ENCODE data around the gene NFKBIE. TPM values are rescaled to one million over a fixed set of nuclear protein-coding genes. Genes with fewer than 3 reads are reported as not detected.
A peak's percentile ranks its signal among the peaks of the same experiment; 100 is the strongest.

Gene NFKBIE
- total and polyA plus RNA-seq, 9 of the 15 experiments (the other 6 are each of a cell fraction or from before 2014, with no cell fraction given): 2.1 to 16.4 (median 11.7) TPM

DNA sequence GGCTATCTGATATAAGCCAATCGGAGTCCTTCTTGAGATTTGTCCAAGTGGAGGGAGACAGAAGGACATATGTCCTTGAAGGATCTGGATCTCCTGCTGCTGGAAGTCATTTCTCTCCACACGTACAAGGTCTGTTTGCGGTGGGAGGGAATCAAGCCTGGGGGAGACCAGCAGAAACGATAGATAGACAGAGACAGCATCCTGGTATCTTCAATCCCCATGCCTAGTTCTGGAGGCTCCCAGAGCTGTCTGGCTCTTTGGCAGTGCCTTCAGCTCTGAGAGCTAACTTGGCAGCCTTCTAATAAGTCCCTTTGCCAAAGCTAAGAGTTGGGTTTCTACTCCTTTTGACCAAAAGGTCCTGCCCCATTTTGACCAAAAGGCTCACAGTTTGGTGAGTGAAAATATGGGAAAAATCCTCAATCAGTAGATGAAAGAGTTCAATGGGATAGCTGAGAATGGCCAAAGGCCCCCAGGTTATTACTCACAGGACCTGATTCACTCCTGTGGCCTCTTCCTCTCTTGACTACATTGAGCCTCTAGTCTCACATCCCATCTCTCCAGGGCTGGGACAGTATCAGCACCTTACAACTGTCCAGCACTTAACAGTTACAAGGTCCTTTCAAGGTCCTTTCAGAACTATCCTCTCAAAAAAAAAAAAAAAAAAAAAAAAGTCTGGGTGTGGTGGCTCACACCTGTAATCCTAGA lies 27.5 kb upstream of the NFKBIE start (continued):
- TF ChIP-seq ZNF324 (CRISPR knock-in tag; IDR thresholded peaks at IDR 0.05): no peak
- no peak for TF ChIP-seq ZBTB7A (IDR thresholded peaks at IDR 0.05; ENCODE audit: borderline replicate concordance, control insufficient read depth, low read depth, low read length)
- no peak for TF ChIP-seq HNRNPH1 (optimal IDR thresholded peaks at IDR 0.05; ENCODE audit: low read depth, low read length)

- in situ Hi-C loops (cut with MboI): no loop called here
- 0% methylated on average over 3 of the region's 4 CpGs for WGBS (ENCODE audit: insufficient coverage, low coverage, missing lambda C conversion rate)
- no TSS peak for BruUV-seq (replicated peaks)
- ChIA-PET CTCF (ENCODE audit: low intra/inter-chr PET ratio) (no interaction called here), POLR2A (interaction anchor here (0.8 to 8.7 kb wide), 8 partner anchors 9 to 136 kb away, joined by 3 to 116 read pairs (median 4); partner anchors contain the start of gene AARS2)
- H3K36me3 ChIP-seq (ENCODE audit: control insufficient read depth, insufficient read depth, low read length): no peaks in the 10 kb centered on the region
- H3K79me2 ChIP-seq (ENCODE audit: control insufficient read depth, insufficient read depth, low read length): no peaks in the 10 kb centered on the region
- DNase-seq (ENCODE audit: extremely low read depth in 1 of 4, low spot score in 3 of 4) (no peak), ATAC-seq (peak; percentile 18; the same call in 2 of the 3 replicates), FAIRE-seq (no peak)
- peaks cover 12% of the 10 kb centered on the region; the same call in 1 of the 2 replicates for H4K20me1 ChIP-seq (replicated peaks; ENCODE audit: control insufficient read depth, insufficient read depth, low read length)
- no peak overlapping the region for H3K9ac ChIP-seq (ENCODE audit: insufficient read depth in 1 of 2, low read depth in 2 of 2, low read length in 2 of 2)
- H3K27ac ChIP-seq (ENCODE audit: extremely low read depth, low read depth, low read length): no peak overlapping the region
- peaks cover 0 to under 1% of the 10 kb centered on the region in 2 experiments; a peak in 2 of 5 replicates for H3K4me1 ChIP-seq (replicated peaks in 1 of 2; ENCODE audit: control insufficient read depth in 2 of 2, insufficient read depth in 2 of 2, low read length in 2 of 2)
- H3K9me3 ChIP-seq (replicated peaks; ENCODE audit: control insufficient read depth, insufficient read depth, low read depth, low read length): no peaks in the 10 kb centered on the region
- H3K27me3 ChIP-seq (ENCODE audit: control insufficient read depth in 2 of 2, insufficient read depth in 2 of 2, low read length in 2 of 2): peaks cover 58 to 75% of the 10 kb centered on the region in 2 experiments
- H3K9me1 ChIP-seq (ENCODE audit: control insufficient read depth, insufficient read depth, low read length): no peaks in the 10 kb centered on the region
- H2AFZ ChIP-seq (ENCODE audit: low read depth, low read length): no peak overlapping the region
- H3K4me3 ChIP-seq: no peak overlapping the region
- intact Hi-C loops (cut with micrococcal nuclease): no loop called here
- H3K4me2 ChIP-seq (ENCODE audit: insufficient read depth, low read length): no peak overlapping the region
- TF ChIP-seq MGA (IDR thresholded peaks at IDR 0.05) (no peak), CBX3 (IDR thresholded peaks at IDR 0.05; ENCODE audit: borderline replicate concordance in 1 of 2, low read length in 2 of 2) (no peak), SOX6 (IDR thresholded peaks at IDR 0.05) (no peak), PPARD (CRISPR knock-in tag; IDR thresholded peaks at IDR 0.05) (no peak)
These were observed 26.5 kb upstream of the NFKBIE start for GRCh38 chr6:44291841-44292240.
